K562 (cell line): ENCODE measurements around the gene GCNA. TPM values are rescaled to one million over a fixed set of nuclear protein-coding genes. Genes with fewer than 3 reads are reported as not detected.

Experiments used
- DEAF1 ChIP-seq: fragments of 450-650 bp; formaldehyde crosslinking; IDR thresholded peaks from 2 replicates; pipeline ENCODE4 v1.4.0; 2020; ENCODE audit warnings: mild to moderate bottlenecking, moderate library complexity
- FOXO4 ChIP-seq: fragments of 450-650 bp; formaldehyde crosslinking; IDR thresholded peaks from 2 replicates; pipeline ENCODE4 v1.4.0; 2020; ENCODE audit warnings: mild to moderate bottlenecking, moderate library complexity
- KDM4B ChIP-seq, 2 experiments: fragments of 450-650 bp in 1 of 2; sonication (generic) in 1 of 2; IDR thresholded peaks; 2 replicates each; pipeline ENCODE4 v1.6.1; 2016 to 2017; ENCODE audit warnings: borderline replicate concordance in 2 of 2, antibody characterized with exemption in 1 of 2, low read depth in 1 of 2, mild to moderate bottlenecking in 1 of 2
- MGA ChIP-seq: fragments of 450-650 bp; IDR thresholded peaks from 2 replicates; pipeline ENCODE4 v1.6.1; 2016; ENCODE audit warnings: mild to moderate bottlenecking, moderate library complexity
- MLX ChIP-seq, 2 experiments: fragments of 450-650 bp in 1 of 2; sonication (generic) in 1 of 2; formaldehyde crosslinking; conservative IDR thresholded peaks; 2 replicates each; pipeline versions ENCODE4 v1.4.0 to v1.8.1; 2020 to 2022; ENCODE audit warnings: mild to moderate bottlenecking in 1 of 2, missing genetic modification reagents in 1 of 2
- POLR3G ChIP-seq: IDR thresholded peaks from 2 replicates; pipeline ENCODE4 v1.6.1; 2011; ENCODE audit not compliant: insufficient read length, insufficient replicate concordance; ENCODE audit errors: extremely low read depth
- SIRT6 ChIP-seq: IDR thresholded peaks from one replicate; pipeline ENCODE4 v1.6.1; 2012; ENCODE audit warnings: low read depth, mild to moderate bottlenecking, control low read depth, inconsistent platforms, low read length, moderate library complexity
- WHSC1 ChIP-seq: IDR thresholded peaks from one replicate; pipeline ENCODE4 v1.6.1; 2012; ENCODE audit warnings: low read length, control low read depth, inconsistent platforms
- ZNF121 ChIP-seq: sonication (generic); formaldehyde crosslinking; conservative IDR thresholded peaks from 2 replicates; pipeline ENCODE4 v1.8.0; 2022; ENCODE audit warnings: missing genetic modification reagents
- ZNF324 ChIP-seq: fragments of 250-450 bp; sonication (Bioruptor Pico); IDR thresholded peaks from 2 replicates; pipeline ENCODE4 v1.4.0; 2020; ENCODE audit warnings: mild to moderate bottlenecking
- polyA plus RNA-seq, 8 experiments: library from polyadenylated mRNA; depleted of rRNA in 4 of 8; stranded (reverse) in 5 of 8; unstranded in 3 of 8; fragments of >200 nt; fragmentation: Nextera tagmentation in 2 of 8; fragmentation: Illumina TruSeq in 1 of 8; extraction: Ambion mirVana in 2 of 8; extraction: Trizol in 1 of 8; gene quantifications; 2 replicates each; pipeline versions ENCODE4 v1.2.1 to v1.2.3, GENCODE V29; 2011 to 2014; ENCODE audit warnings: inconsistent platforms in 1 of 8, missing spikeins in 1 of 8
- total RNA-seq, 7 experiments: library from RNA; depleted of rRNA in 6 of 7; stranded (reverse); fragments of >200 nt in 6 of 7; fragmentation: Illumina TruSeq in 2 of 7; extraction: Trizol in 2 of 7; gene quantifications; 2 replicates each; pipeline versions ENCODE4 v1.2.1 to v1.2.3, GENCODE V29; 2011 to 2021; ENCODE audit warnings: low replicate concordance in 1 of 7

GCNA gene
- total and polyA plus RNA-seq, 9 of the 15 experiments (the other 6 are each of a cell fraction or from before 2014, with no cell fraction given) = 0.27 to 1.5 (median 0.86) TPM

GRCh38 chrX:71532753-71533425 lies 45.3 kb upstream of the GCNA start, which contains the start of gene OGT (continued):
- TF ChIP-seq POLR3G (no peak), ZNF121 (CRISPR knock-in tag) (no peak), MLX (CRISPR knock-in tag; conservative IDR thresholded peaks at IDR 0.05) (no peak), SIRT6 (no peak), ZNF324 (no peak), KDM4B (IDR thresholded peaks at IDR 0.05; ENCODE audit: borderline replicate concordance in 2 of 2, low read depth in 1 of 2) (peak in 1 of 2 experiments; percentile 58; a peak in 1 of 4 replicates), FOXO4 (CRISPR knock-in tag) (no peak), MGA (0 out of 2 replicates have a peak, but pooled peaks have one; percentile 60), DEAF1 (no peak), WHSC1 (no peak)
